ENCODE data around the gene SERPINA6.
A peak's percentile ranks its signal among the peaks of the same experiment; 100 is the strongest.
"Not testable (repeated sequence)": the region's sequence is repeated elsewhere in the genome, so short reads cannot be mapped to it uniquely, and the experiment has no call there.

The SERPINA6 gene

GRCh38 chr14:94322648-94323570 is at the start of gene SERPINA6:
TSS of gene SERPINA6 (minus strand) at chr14:94323336. CDS start at chr14:94314648, 8,688 bp downstream.
- peak; percentile 52 for DNase-seq

- DNase-seq, result no peak
Measured at GRCh38 chr14:94372021-94372605, 49.0 kb upstream of the SERPINA6 start.

- DNase-seq, result no peak
Measured at GRCh38 chr14:94370524-94370910, 47.4 kb upstream of the SERPINA6 start.

GRCh38 chr14:94369766-94370523 is 46.8 kb upstream of the SERPINA6 start:
- not testable (repeated sequence) for DNase-seq

GRCh38 chr14:94368956-94369355 is 45.8 kb upstream of the SERPINA6 start:
- no peak for DNase-seq

GRCh38 chr14:94368243-94368590 is 45.1 kb upstream of the SERPINA6 start:
- no peak for DNase-seq

GRCh38 chr14:94367347-94368242 is 44.5 kb upstream of the SERPINA6 start:
- no peak for DNase-seq

GRCh38 chr14:94366146-94366915 is 43.2 kb upstream of the SERPINA6 start, which contains the start of gene SERPINA2:
TSS of gene SERPINA2 (minus strand) at chr14:94366698.
- DNase-seq, result no peak

- no peak for DNase-seq
Measured at GRCh38 chr14:94365624-94366023, 42.5 kb upstream of the SERPINA6 start.

- no peak for DNase-seq
Measured at GRCh38 chr14:94364964-94365363, 41.8 kb upstream of the SERPINA6 start.

- no peak for DNase-seq
Measured at GRCh38 chr14:94364037-94364436, 40.9 kb upstream of the SERPINA6 start.

- no peak for DNase-seq
Measured at GRCh38 chr14:94363151-94363624, 40.1 kb upstream of the SERPINA6 start.

- no peak for DNase-seq
Measured at GRCh38 chr14:94362614-94363133, 39.5 kb upstream of the SERPINA6 start.

GRCh38 chr14:94361682-94362081 is 38.5 kb upstream of the SERPINA6 start:
- DNase-seq, result no peak

- no peak for DNase-seq
Measured at GRCh38 chr14:94360945-94361565, 37.9 kb upstream of the SERPINA6 start.

- DNase-seq, result no peak
Measured at GRCh38 chr14:94357166-94357565, 34.0 kb upstream of the SERPINA6 start.

GRCh38 chr14:94356379-94357056 is 33.4 kb upstream of the SERPINA6 start:
- peak; percentile 21 for DNase-seq

GRCh38 chr14:94355191-94355794 is 32.2 kb upstream of the SERPINA6 start:
- DNase-seq, result peak; percentile 61

- DNase-seq, result no peak
Measured at GRCh38 chr14:94354638-94355185, 31.6 kb upstream of the SERPINA6 start.

All from DMS53 (cell line).